ENCODE results near the gene LPCAT2. TPM values are rescaled to one million over a fixed set of nuclear protein-coding genes. Genes with fewer than 3 reads are reported as not detected.

The LPCAT2 gene
- total RNA-seq, 4 donors from 2014 or later: 16.9 to 36.9 (median 25.4) TPM

DNA sequence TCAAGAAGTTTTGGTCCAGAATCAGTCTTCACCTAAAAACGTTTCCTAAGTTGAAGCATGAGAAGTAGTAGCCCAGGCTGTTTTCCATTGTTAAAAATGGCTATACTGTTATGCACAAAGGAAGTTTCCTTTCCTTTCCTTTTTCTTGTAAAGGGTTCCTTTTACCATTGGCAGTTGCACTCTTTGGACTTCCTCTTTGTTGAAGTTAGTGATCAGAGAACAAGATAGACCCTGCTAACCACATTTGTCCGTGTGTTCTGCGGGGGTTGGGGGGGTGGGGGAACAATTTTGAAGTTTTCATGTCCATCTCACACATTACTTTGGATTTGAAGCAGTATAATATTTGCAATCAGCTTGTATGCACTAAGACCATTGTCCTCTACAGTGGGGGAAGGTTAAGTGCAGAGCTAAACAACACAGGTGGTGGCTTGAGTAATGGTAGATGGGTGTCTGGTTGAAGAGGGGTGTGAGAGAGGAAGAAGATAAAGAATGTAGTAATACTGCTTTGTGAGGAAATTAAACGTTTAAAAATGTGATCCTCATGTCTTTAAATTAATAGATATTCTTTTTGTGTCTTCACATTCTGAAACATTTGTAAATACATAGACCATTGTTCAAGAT, 1.4 kb downstream of the LPCAT2 start:
- intact Hi-C loops (cut with DNase I; ENCODE audit: low total_unique reads): no loop called here
- no peak overlapping the region for H3K4me3 ChIP-seq (ENCODE audit: low read depth, poor library complexity, severe bottlenecking)
- TF ChIP-seq CTCF (IDR thresholded peaks at IDR 0.05): no peak
- TF ChIP-seq POLR2A (IDR thresholded peaks at IDR 0.05): no peak
- 52 to 55% methylated on average over 4 of the region's 4 CpGs for WGBS, 2 donors
- no peak for DNase-seq (ENCODE audit: low spot score in 2 of 2)

DNA sequence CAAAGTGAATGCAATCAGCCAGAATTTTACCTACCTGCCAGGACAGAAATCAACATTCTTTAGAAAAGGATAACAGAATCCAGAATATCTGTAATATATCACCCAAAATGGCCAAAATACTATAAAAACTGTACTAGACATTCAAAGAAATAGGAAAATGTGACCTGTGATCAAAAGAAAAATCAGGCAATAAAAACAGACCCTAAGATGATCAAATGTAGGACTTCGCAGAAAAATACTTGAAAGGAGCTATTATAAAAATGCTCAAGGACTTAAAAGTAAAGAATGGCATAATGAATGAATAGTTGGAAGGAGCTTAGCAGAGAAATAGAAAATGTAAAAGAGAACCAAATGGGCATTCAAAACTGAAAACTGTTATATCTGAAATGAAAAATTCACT, 4.1 kb downstream of the LPCAT2 start:
- no peak for DNase-seq (ENCODE audit: low spot score in 2 of 2)
- H3K4me3 ChIP-seq (ENCODE audit: low read depth, poor library complexity, severe bottlenecking): no peak overlapping the region
- 88 to 97% methylated on average over 1 of the region's 1 CpG for WGBS, 2 donors
- TF ChIP-seq POLR2A (IDR thresholded peaks at IDR 0.05) (no peak), CTCF (IDR thresholded peaks at IDR 0.05) (no peak)
- intact Hi-C loops (cut with DNase I; ENCODE audit: low total_unique reads): no loop called here

- intact Hi-C loops (cut with DNase I; ENCODE audit: low total_unique reads): no loop called here
- 92 to 96% methylated on average over 5 of the region's 5 CpGs for WGBS, 2 donors
- H3K4me3 ChIP-seq (ENCODE audit: low read depth, poor library complexity, severe bottlenecking): no peak overlapping the region
- DNase-seq (ENCODE audit: low spot score in 2 of 2): no peak
- TF ChIP-seq CTCF (IDR thresholded peaks at IDR 0.05) (no peak), POLR2A (IDR thresholded peaks at IDR 0.05) (no peak)
These were observed 4.7 kb downstream of the LPCAT2 start for GRCh38 chr16:55513616-55514015.

DNA sequence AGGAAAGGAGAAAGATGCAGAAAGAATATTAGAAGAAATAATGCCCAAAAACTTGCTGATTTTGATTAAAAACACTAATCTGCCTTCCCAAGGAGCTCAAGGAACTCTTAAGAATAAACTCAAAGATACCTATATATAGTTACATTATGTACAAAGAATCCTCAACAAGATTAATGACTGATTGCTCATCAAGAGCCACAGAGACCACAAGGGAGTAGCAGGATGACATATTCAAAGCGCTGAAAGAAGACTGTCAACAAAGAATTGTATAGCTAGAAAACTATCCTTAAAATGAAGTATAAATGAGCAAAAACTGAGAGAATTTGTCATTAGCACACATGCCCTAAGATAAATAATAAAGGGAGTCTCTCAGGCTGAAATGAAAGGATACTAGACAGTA, 6.2 kb downstream of the LPCAT2 start:
- DNase-seq (ENCODE audit: low spot score in 2 of 2): no peak
- intact Hi-C loops (cut with DNase I; ENCODE audit: low total_unique reads): no loop called here
- no peak for TF ChIP-seq POLR2A (IDR thresholded peaks at IDR 0.05)
- TF ChIP-seq CTCF (IDR thresholded peaks at IDR 0.05): no peak
- 93 to 100% methylated on average over 1 of the region's 1 CpG for WGBS, 2 donors
- H3K4me3 ChIP-seq (ENCODE audit: low read depth, poor library complexity, severe bottlenecking): no peak overlapping the region

- DNase-seq (ENCODE audit: low spot score in 2 of 2): no peak
- intact Hi-C loops (cut with DNase I; ENCODE audit: low total_unique reads): no loop called here
- WGBS, 2 donors: 41 to 43% methylated on average over 1 of the region's 1 CpG
- H3K4me3 ChIP-seq (ENCODE audit: low read depth, poor library complexity, severe bottlenecking): no peak overlapping the region
- TF ChIP-seq POLR2A (IDR thresholded peaks at IDR 0.05) (no peak), CTCF (IDR thresholded peaks at IDR 0.05) (no peak)
These were observed 12.9 kb downstream of the LPCAT2 start for GRCh38 chr16:55521792-55522191.

- 34 to 35% methylated on average over 2 of the region's 2 CpGs for WGBS, 2 donors
- TF ChIP-seq POLR2A (IDR thresholded peaks at IDR 0.05): no peak
- no peak for TF ChIP-seq CTCF (IDR thresholded peaks at IDR 0.05)
- no peak for DNase-seq (ENCODE audit: low spot score in 2 of 2)
- intact Hi-C loops (cut with DNase I; ENCODE audit: low total_unique reads): no loop called here
- no peak overlapping the region for H3K4me3 ChIP-seq (ENCODE audit: low read depth, poor library complexity, severe bottlenecking)
These were observed 17.6 kb downstream of the LPCAT2 start for GRCh38 chr16:55526441-55526840.
